Pancreas (tissue), 10 donors: Measurements from ENCODE around the gene SYK. TPM values are rescaled to one million over a fixed set of nuclear protein-coding genes. Genes with fewer than 3 reads are reported as not detected.

Experiments
- ATAC-seq, 4 donors: fragments of 200-7000 bp; cut with Tn5 transposase; one replicate each; pipeline versions ENCODE4 v1.8.0 to v1.9.1; 2020; ENCODE audit warnings: mild to moderate bottlenecking in 4 of 4, moderate library complexity in 4 of 4
- DNase-seq, 6 donors: peaks; one replicate each; pipeline ENCODE4 v3.0.0-alpha.2; 2020
- FAIRE-seq: peaks from 2 replicates; lab custom pipeline; 2012; peaks lifted over from hg19 to GRCh38; lab: Jason Lieb, UNC
- H3K27ac ChIP-seq, 4 donors: fragments of 200-600 bp; sonication (generic); 1 replicate in 3 of 4; 2 replicates in 1 of 4; pipeline versions ENCODE4 v1.5.0 to v1.8.0; 2020
- H3K27me3 ChIP-seq, 4 donors: fragments of 200-600 bp; one replicate each; pipeline ENCODE4 v1.8.0; 2021
- H3K36me3 ChIP-seq, 3 donors: fragments of 200-600 bp; sonication (generic) in 1 of 3; one replicate each; pipeline versions ENCODE4 v1.5.0 to v1.8.0; 2020 to 2021
- H3K4me1 ChIP-seq, 3 donors: fragments of 200-600 bp; one replicate each; pipeline ENCODE4 v1.8.0; 2021
- H3K4me3 ChIP-seq, 4 donors: fragments of 200-600 bp; sonication (generic) in 2 of 4; one replicate each; pipeline versions ENCODE4 v1.5.0 to v1.8.0; 2020 to 2021
- H3K9me3 ChIP-seq, 4 donors: fragments of 200-600 bp; one replicate each; pipeline ENCODE4 v1.8.0; 2021
- WGBS, 2 donors: extraction: QIAGEN DNeasy Blood & Tissue Kit; methylation state at CpG; one replicate each; pipeline ENCODE4 v1.1.7; 2013; 5-methylcytosine and 5-hydroxymethylcytosine counted together
- intact Hi-C, 3 donors: fragments of 100-400 bp; cut with DNase I; formaldehyde crosslinking; loops; one replicate each; pipeline versions ENCODE4 v1.11.1 to v1.14.2; 2022
- polyA plus RNA-seq, 2 donors: library from polyadenylated mRNA; stranded (reverse); fragments of 200-250 nt; gene quantifications; one replicate each; pipeline ENCODE4 v1.2.3, GENCODE V29; 2013
- total RNA-seq, 6 donors: library from RNA; stranded (reverse); fragmentation: NEBNext Ultra II Directional in 4 of 6; extraction: Animal tissue kit (Norgen Biotek cat#: 25700) in 4 of 6; gene quantifications; one replicate each; pipeline versions ENCODE4 v1.2.1 to v1.2.4, GENCODE V29; 2021 to 2023
- TF ChIP-seq, protein P1 (sequence below), 4 donors: fragments of 200-600 bp; sonication (generic) in 3 of 4; IDR thresholded peaks; one replicate each; pipeline versions ENCODE4 v1.5.0 to v1.8.0; 2021; ENCODE audit warnings: antibody characterized with exemption in 4 of 4
- donor health status: healthy with polysubstance abuse.
- donor health status: DM: no; HTN: no; CAD: no; lungs with moderate emphysema.
- donor health status: DM: no; HTN: no; CAD: no.
- donor health status: control.
- donor health status: control.
- donor health status: Bipolar disorder and iron deficiency.
- donor health status: DM: yes; HTN: yes; CAD: no.
- donor health status: DM: no; HTN: no; CAD: no.
- donor health status: DM: no; HTN: no; CAD: no.
- donor health status: DM: yes; HTN: yes; CAD: no.

Gene SYK
- total and polyA plus RNA-seq, 8 donors = 5.5 to 41.1 (median 11.3) TPM

DNA sequence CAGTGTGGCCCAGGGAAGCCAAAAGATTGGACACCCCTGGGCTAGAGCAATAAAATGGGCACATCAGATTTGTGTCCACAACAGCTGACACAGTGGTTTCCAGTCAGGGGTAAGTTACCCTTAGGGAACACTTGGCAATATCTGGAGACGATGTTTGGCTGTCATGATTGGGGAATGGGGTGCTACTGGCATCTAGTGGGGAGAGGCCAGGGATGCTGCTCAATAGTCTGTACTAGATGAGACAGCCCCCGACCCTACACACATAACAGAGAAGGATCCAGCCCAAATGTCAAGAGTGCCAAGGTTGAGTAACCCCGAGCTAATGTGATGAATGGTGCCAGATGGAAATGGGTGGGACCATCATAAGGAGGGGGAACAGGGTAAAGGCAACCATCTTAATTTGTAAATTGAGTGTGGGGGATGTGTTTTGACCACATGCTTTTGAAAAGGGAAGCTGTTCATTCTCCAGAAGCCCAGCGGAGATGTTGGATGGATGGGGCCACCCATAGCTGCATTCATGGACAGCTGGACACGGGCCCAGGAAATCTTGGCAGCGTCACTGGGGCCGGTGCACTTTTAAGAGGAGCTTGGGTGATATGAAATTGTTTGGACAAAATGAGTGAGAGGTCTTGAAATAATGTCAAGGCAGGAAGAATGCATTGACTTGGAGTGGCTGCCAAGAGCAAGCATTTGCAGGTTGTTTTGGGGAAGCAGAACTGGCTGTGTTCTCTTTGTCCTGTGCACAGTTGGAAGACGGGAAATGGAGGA lies 33.4 kb downstream of the SYK start:
- Histone ChIP-seq H3K27me3 (no peaks in the 10 kb centered on the region), H3K4me1 (peaks cover 8 to 20% (median 12%) of the 10 kb centered on the region in 3 donors), H3K4me3 (no peak overlapping the region), H3K36me3 (no peaks in the 10 kb centered on the region), H3K27ac (no peak overlapping the region), H3K9me3 (no peaks in the 10 kb centered on the region)
- FAIRE-seq = no peak
- WGBS, 2 donors = 46 to 50% methylated on average over 8 of the region's 8 CpGs
- no peak for DNase-seq
- TF ChIP-seq, protein P1, sequence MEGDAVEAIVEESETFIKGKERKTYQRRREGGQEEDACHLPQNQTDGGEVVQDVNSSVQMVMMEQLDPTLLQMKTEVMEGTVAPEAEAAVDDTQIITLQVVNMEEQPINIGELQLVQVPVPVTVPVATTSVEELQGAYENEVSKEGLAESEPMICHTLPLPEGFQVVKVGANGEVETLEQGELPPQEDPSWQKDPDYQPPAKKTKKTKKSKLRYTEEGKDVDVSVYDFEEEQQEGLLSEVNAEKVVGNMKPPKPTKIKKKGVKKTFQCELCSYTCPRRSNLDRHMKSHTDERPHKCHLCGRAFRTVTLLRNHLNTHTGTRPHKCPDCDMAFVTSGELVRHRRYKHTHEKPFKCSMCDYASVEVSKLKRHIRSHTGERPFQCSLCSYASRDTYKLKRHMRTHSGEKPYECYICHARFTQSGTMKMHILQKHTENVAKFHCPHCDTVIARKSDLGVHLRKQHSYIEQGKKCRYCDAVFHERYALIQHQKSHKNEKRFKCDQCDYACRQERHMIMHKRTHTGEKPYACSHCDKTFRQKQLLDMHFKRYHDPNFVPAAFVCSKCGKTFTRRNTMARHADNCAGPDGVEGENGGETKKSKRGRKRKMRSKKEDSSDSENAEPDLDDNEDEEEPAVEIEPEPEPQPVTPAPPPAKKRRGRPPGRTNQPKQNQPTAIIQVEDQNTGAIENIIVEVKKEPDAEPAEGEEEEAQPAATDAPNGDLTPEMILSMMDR (IDR thresholded peaks at IDR 0.05) = no peak
- ATAC-seq = peak in 2 of 4 donors; percentile 44 to 53
- intact Hi-C loops = no loop called here

- Histone ChIP-seq H3K4me3 (no peak overlapping the region), H3K27ac (no peak overlapping the region), H3K4me1 (peaks cover 8 to 18% (median 11%) of the 10 kb centered on the region in 3 donors), H3K9me3 (no peaks in the 10 kb centered on the region), H3K27me3 (no peaks in the 10 kb centered on the region), H3K36me3 (no peaks in the 10 kb centered on the region)
- FAIRE-seq = no peak
- ATAC-seq = no peak
- TF ChIP-seq, protein P1 (IDR thresholded peaks at IDR 0.05) = no peak
- no peak for DNase-seq
- 91 to 92% methylated on average over 3 of the region's 3 CpGs for WGBS, 2 donors
- intact Hi-C loops = no loop called here
Observed at GRCh38 chr9:90836411-90837080, 34.9 kb downstream of the SYK start.

DNA sequence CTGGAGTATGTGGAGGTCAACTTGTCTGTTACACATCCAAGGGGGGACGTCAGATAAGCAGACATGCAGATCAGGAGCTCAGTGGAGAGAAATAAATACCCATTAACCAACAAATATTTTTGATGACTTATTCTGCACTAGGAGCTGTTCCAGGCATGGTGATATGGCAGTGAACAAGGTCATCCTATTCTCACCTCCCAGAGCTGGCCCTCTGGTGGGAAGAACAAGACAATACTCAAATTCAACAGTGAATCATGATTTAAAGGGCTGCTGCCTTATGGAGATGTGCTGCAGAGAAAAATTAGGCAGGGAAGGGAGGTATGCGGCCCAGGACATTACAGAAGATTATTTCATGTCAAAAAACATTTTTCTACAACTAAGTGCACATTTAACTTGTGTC lies 36.5 kb downstream of the SYK start:
- H3K27ac ChIP-seq = no peak overlapping the region
- no peaks in the 10 kb centered on the region for H3K36me3 ChIP-seq
- no peak overlapping the region for H3K4me3 ChIP-seq
- H3K27me3 ChIP-seq = no peaks in the 10 kb centered on the region
- DNase-seq (no peak), FAIRE-seq (no peak), ATAC-seq (peak in 3 of 4 donors; percentile 40 to 75 (median 61))
- TF ChIP-seq, protein P1 (IDR thresholded peaks at IDR 0.05) = no peak
- 51 to 60% methylated on average over 2 of the region's 2 CpGs for WGBS, 2 donors
- peaks cover 0 to 6% (median 0%) of the 10 kb centered on the region in 3 donors for H3K4me1 ChIP-seq
- H3K9me3 ChIP-seq = no peaks in the 10 kb centered on the region
- intact Hi-C loops = no loop called here

GRCh38 chr9:90838581-90839154 lies 37.0 kb downstream of the SYK start:
- 91 to 92% methylated on average over 6 of the region's 6 CpGs for WGBS, 2 donors
- TF ChIP-seq, protein P1 (IDR thresholded peaks at IDR 0.05) = no peak
- H3K27ac ChIP-seq = no peak overlapping the region
- no peak overlapping the region for H3K4me3 ChIP-seq
- no peaks in the 10 kb centered on the region for H3K27me3 ChIP-seq
- FAIRE-seq (no peak), ATAC-seq (no peak), DNase-seq (no peak)
- H3K36me3 ChIP-seq = no peaks in the 10 kb centered on the region
- H3K9me3 ChIP-seq = no peaks in the 10 kb centered on the region
- intact Hi-C loops = no loop called here
- peaks cover 0 to 6% (median 0%) of the 10 kb centered on the region in 3 donors for H3K4me1 ChIP-seq
